Stimulated activated CD8-positive, alpha-beta memory T cell treated with anti-CD3 and anti-CD28 coated beads, Interleukin-2, amount 100 ng/mL, for 48 hours (primary cell): ENCODE data around the gene CNN1.
"Not testable (repeated sequence)": the region's sequence is repeated elsewhere in the genome, so short reads cannot be mapped to it uniquely, and the experiment has no call there.

Source experiments
- DNase-seq, 2 donors: peaks; one replicate each; pipeline ENCODE4 v3.0.0-alpha.2; 2020; ENCODE audit warnings: low read depth in 2 of 2

Gene CNN1

GRCh38 chr19:11599704-11600103 is 61.1 kb downstream of the CNN1 start:
- DNase-seq: not testable (repeated sequence)
